ENCODE measurements around the gene CUTA. TPM values are rescaled to one million over a fixed set of nuclear protein-coding genes. Genes with fewer than 3 reads are reported as not detected.
A peak's percentile ranks its signal among the peaks of the same experiment; 100 is the strongest.

Gene CUTA
- total and polyA plus RNA-seq, 2 experiments from 2014 or later: 207 to 421 TPM

DNA sequence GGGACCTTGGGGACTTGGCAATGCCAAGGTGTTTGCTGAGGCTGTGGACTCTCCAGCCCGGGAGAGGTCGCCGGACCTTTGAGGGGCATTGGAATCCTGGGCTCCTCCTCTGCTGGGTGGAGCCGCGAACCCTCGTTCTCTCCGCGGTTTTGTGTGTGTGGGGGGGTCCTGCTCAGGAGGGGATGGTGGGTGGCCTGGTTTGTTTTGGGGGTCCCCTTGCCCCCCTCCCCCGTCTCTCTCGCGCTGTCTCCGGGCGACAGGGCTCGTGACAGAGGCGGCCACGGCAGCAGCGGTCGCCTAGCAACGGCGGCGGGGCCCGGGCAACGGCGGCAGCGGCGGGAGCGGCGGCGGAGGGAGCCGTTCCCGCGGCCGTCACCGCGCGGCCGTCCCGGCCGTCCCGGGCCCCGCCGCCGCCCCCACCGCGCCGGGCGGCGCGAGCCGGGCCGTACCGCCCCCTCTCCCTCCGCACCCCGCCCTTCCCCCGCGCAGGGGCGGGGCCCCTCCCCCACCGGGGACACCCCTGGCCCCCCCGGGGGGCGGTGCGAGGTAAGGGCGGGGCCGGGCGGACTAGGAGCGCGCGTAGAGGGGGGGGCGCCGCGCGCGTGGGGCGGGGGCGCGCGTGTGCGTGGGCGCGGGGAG is 9.8 kb upstream of the CUTA start:
- peak overlapping the region; percentile 68 for H3K4me3 ChIP-seq
- peaks cover 27% of the 10 kb centered on the region for H3F3A ChIP-seq (replicated peaks; ENCODE audit: low read depth)
- Mint-ChIP-seq H3K36me3 (ENCODE audit: low read depth) (peaks cover 30% of the 10 kb centered on the region), H3K27me3 (ENCODE audit: insufficient read depth, low read depth, poor library complexity) (peaks cover 31% of the 10 kb centered on the region), H3K27ac (no peak overlapping the region), H3K4me3 (peak overlapping the region; percentile 90), H3K4me1 (peaks cover 73% of the 10 kb centered on the region), H3K9me3 (no peaks in the 10 kb centered on the region)
- no peak overlapping the region for H2AFZ ChIP-seq
- no peaks in the 10 kb centered on the region; the same call in 1 of the 2 replicates for H4K20me1 ChIP-seq (replicated peaks; ENCODE audit: insufficient read depth)
- no peaks in the 10 kb centered on the region for H3K36me3 ChIP-seq (ENCODE audit: insufficient read depth)
- no peaks in the 10 kb centered on the region for H3K9me2 ChIP-seq (ENCODE audit: insufficient read depth)
- H3K27ac ChIP-seq (ENCODE audit: low read depth): no peak overlapping the region
- DNase-seq (ENCODE audit: low spot score) (peak; percentile 47), ATAC-seq (no peak)
- peak overlapping the region; percentile 87 for H3K4me2 ChIP-seq
- H3K27me3 ChIP-seq (ENCODE audit: insufficient read depth): no peaks in the 10 kb centered on the region
- TF ChIP-seq JUNB (IDR thresholded peaks at IDR 0.05; ENCODE audit: unreplicated experiment) (no peak), NANOG (IDR thresholded peaks at IDR 0.05; ENCODE audit: borderline replicate concordance) (no peak)
- TF ChIP-seq, protein P1, sequence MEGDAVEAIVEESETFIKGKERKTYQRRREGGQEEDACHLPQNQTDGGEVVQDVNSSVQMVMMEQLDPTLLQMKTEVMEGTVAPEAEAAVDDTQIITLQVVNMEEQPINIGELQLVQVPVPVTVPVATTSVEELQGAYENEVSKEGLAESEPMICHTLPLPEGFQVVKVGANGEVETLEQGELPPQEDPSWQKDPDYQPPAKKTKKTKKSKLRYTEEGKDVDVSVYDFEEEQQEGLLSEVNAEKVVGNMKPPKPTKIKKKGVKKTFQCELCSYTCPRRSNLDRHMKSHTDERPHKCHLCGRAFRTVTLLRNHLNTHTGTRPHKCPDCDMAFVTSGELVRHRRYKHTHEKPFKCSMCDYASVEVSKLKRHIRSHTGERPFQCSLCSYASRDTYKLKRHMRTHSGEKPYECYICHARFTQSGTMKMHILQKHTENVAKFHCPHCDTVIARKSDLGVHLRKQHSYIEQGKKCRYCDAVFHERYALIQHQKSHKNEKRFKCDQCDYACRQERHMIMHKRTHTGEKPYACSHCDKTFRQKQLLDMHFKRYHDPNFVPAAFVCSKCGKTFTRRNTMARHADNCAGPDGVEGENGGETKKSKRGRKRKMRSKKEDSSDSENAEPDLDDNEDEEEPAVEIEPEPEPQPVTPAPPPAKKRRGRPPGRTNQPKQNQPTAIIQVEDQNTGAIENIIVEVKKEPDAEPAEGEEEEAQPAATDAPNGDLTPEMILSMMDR (conservative IDR thresholded peaks at IDR 0.05; ENCODE audit: low read depth in 2 of 2): peak in 1 of 2 experiments; percentile 49; a peak in 2 of 4 replicates
- H3K4me1 ChIP-seq (ENCODE audit: insufficient read depth): peaks cover 54% of the 10 kb centered on the region
- peaks cover 54% of the 10 kb centered on the region for H3K79me2 ChIP-seq (replicated peaks; ENCODE audit: insufficient read depth)

GRCh38 chr6:33426590-33427511 is 8.9 kb upstream of the CUTA start:
- peaks cover 27% of the 10 kb centered on the region for H3K36me3 Mint-ChIP-seq (ENCODE audit: low read depth)
- H3K4me1 Mint-ChIP-seq: peaks cover 75% of the 10 kb centered on the region
- Histone ChIP-seq H3K79me2 (replicated peaks; ENCODE audit: insufficient read depth) (peaks cover 54% of the 10 kb centered on the region), H3K9me2 (ENCODE audit: insufficient read depth) (no peaks in the 10 kb centered on the region), H3K4me1 (ENCODE audit: insufficient read depth) (peaks cover 47% of the 10 kb centered on the region), H3K36me3 (ENCODE audit: insufficient read depth) (no peaks in the 10 kb centered on the region), H3K4me2 (peak overlapping the region; percentile 95), H2AFZ (no peak overlapping the region), H4K20me1 (replicated peaks; ENCODE audit: insufficient read depth) (no peaks in the 10 kb centered on the region; the same call in 1 of the 2 replicates), H3K4me3 (peak overlapping the region; percentile 72), H3F3A (replicated peaks; ENCODE audit: low read depth) (peaks cover 27% of the 10 kb centered on the region), H3K27ac (ENCODE audit: low read depth) (peak overlapping the region; percentile 90; the same call in 1 of the 2 replicates), H3K27me3 (ENCODE audit: insufficient read depth) (no peaks in the 10 kb centered on the region)
- peak overlapping the region; percentile 90 for H3K4me3 Mint-ChIP-seq
- DNase-seq (ENCODE audit: low spot score) (peak; percentile 71), ATAC-seq (no peak)
- H3K9me3 Mint-ChIP-seq: no peaks in the 10 kb centered on the region
- H3K27me3 Mint-ChIP-seq (ENCODE audit: insufficient read depth, low read depth, poor library complexity): peaks cover 24% of the 10 kb centered on the region
- H3K27ac Mint-ChIP-seq: peak overlapping the region; percentile 41; the same call in 1 of the 2 replicates
- TF ChIP-seq, protein P2, sequence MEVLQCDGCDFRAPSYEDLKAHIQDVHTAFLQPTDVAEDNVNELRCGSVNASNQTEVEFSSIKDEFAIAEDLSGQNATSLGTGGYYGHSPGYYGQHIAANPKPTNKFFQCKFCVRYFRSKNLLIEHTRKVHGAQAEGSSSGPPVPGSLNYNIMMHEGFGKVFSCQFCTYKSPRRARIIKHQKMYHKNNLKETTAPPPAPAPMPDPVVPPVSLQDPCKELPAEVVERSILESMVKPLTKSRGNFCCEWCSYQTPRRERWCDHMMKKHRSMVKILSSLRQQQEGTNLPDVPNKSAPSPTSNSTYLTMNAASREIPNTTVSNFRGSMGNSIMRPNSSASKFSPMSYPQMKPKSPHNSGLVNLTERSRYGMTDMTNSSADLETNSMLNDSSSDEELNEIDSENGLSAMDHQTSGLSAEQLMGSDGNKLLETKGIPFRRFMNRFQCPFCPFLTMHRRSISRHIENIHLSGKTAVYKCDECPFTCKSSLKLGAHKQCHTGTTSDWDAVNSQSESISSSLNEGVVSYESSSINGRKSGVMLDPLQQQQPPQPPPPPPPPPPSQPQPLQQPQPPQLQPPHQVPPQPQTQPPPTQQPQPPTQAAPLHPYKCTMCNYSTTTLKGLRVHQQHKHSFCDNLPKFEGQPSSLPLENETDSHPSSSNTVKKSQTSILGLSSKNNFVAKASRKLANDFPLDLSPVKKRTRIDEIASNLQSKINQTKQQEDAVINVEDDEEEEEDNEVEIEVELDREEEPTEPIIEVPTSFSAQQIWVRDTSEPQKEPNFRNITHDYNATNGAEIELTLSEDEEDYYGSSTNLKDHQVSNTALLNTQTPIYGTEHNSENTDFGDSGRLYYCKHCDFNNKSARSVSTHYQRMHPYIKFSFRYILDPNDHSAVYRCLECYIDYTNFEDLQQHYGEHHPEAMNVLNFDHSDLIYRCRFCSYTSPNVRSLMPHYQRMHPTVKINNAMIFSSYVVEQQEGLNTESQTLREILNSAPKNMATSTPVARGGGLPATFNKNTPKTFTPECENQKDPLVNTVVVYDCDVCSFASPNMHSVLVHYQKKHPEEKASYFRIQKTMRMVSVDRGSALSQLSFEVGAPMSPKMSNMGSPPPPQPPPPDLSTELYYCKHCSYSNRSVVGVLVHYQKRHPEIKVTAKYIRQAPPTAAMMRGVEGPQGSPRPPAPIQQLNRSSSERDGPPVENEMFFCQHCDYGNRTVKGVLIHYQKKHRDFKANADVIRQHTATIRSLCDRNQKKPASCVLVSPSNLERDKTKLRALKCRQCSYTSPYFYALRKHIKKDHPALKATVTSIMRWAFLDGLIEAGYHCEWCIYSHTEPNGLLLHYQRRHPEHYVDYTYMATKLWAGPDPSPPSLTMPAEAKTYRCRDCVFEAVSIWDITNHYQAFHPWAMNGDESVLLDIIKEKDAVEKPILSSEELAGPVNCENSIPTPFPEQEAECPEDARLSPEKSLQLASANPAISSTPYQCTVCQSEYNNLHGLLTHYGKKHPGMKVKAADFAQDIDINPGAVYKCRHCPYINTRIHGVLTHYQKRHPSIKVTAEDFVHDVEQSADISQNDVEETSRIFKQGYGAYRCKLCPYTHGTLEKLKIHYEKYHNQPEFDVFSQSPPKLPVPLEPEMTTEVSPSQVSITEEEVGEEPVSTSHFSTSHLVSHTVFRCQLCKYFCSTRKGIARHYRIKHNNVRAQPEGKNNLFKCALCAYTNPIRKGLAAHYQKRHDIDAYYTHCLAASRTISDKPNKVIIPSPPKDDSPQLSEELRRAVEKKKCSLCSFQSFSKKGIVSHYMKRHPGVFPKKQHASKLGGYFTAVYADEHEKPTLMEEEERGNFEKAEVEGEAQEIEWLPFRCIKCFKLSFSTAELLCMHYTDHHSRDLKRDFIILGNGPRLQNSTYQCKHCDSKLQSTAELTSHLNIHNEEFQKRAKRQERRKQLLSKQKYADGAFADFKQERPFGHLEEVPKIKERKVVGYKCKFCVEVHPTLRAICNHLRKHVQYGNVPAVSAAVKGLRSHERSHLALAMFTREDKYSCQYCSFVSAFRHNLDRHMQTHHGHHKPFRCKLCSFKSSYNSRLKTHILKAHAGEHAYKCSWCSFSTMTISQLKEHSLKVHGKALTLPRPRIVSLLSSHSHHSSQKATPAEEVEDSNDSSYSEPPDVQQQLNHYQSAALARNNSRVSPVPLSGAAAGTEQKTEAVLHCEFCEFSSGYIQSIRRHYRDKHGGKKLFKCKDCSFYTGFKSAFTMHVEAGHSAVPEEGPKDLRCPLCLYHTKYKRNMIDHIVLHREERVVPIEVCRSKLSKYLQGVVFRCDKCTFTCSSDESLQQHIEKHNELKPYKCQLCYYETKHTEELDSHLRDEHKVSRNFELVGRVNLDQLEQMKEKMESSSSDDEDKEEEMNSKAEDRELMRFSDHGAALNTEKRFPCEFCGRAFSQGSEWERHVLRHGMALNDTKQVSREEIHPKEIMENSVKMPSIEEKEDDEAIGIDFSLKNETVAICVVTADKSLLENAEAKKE (CRISPR knock-in tag; IDR thresholded peaks at IDR 0.05): no peak
- TF ChIP-seq EZH2 (IDR thresholded peaks at IDR 0.05; ENCODE audit: low read depth, unreplicated experiment): no peak
- TF ChIP-seq ZNF114 (CRISPR knock-in tag; IDR thresholded peaks at IDR 0.05): no peak
- TF ChIP-seq CREB1 (CRISPR knock-in tag; IDR thresholded peaks at IDR 0.05; ENCODE audit: low read depth): no peak
- no peak for TF ChIP-seq NANOG (IDR thresholded peaks at IDR 0.05; ENCODE audit: borderline replicate concordance)

Measured in GM23338 (cell line).